Measurements from ENCODE around the gene CES3.
"Not testable (repeated sequence)": the region's sequence is repeated elsewhere in the genome, so short reads cannot be mapped to it uniquely, and the experiment has no call there.

CES3 gene

GRCh38 chr16:66970775-66971720, 10.0 kb downstream of the CES3 start:
- no peak for DNase-seq (ENCODE audit: low read depth in 2 of 2)

GRCh38 chr16:66972983-66973382, 11.9 kb downstream of the CES3 start:
- DNase-seq (ENCODE audit: low read depth in 2 of 2): no peak

- no peak for DNase-seq (ENCODE audit: low read depth in 2 of 2)
Measured at GRCh38 chr16:66973716-66974115, 12.7 kb downstream of the CES3 start.

GRCh38 chr16:66974156-66974931, 13.3 kb downstream of the CES3 start:
- DNase-seq (ENCODE audit: low read depth in 2 of 2): not testable (repeated sequence)

DNA sequence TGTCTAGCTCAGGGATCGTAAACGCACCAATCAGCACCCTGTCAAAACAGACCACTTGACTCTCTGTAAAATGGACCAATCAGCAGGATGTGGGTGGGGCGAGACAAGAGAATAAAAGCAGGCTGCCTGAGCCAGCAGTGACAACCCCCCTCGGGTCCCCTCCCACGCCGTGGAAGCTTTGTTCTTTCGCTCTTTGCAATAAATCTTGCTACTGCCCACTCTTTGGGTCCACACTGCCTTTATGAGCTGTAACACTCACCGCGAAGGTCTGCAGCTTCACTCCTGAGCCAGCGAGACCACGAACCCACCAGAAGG, 13.8 kb downstream of the CES3 start:
- DNase-seq (ENCODE audit: low read depth in 2 of 2): peak in 1 of 2 donors; percentile 31

- no peak for DNase-seq (ENCODE audit: low read depth in 2 of 2)
Measured at GRCh38 chr16:66975302-66975893, 14.3 kb downstream of the CES3 start.

DNA sequence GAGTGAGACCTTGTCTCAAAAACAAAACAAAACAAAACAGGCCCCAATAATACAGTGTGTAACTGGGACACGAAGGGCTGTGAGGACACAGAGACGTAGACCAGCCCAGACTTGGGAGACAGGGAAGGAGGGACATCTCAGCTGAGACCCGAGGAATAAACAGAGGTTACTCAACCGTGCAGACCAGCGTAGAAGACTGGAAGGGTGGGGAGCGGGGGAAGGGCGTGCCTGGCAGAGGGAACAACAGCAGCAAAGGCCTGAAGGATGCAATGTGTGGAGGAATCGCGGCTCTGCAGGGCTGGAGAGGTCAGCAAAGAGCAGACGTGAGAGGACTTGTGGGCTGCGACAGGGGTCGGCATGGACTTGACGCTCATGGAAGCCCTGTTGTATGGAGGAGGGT, 15.7 kb downstream of the CES3 start:
- no peak for DNase-seq (ENCODE audit: low read depth in 2 of 2)

DNA sequence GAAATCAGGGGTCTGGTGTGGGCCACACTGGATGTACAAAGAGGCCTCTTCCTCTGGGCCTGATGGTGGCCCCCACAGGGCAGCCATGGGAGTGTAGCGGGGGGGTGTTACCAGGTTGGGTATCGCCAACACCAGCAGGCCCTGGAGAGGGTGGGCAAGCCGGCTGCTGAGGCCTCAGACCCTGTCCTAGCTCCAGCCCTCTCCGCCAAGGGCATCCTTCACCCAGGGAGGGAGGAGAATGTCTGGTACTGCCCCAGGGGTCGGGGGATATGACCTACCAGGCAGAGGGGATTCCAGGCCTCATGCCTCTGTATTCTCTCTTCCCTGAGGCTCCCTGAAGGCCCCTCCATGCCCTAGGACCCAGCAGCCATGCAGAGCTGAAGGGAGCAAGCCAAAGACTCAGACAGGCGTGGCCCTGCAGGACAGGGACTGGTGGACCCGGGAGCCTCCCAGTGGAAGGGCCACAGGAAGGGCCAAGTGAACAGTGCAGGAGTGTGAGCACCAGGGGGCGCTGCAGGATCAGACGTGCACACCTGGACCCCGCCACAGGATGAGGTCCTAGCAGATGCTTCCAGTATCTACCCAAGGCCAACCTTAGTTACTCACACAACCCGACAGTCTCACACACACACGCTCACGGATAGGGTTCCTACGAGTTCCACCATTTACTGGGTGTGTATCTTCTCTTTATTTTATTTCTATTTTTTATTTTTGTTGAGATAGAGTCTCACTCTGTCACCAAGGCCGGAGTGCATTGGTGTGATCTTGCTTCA, 16.5 kb downstream of the CES3 start:
- peak; percentile 79 for DNase-seq (ENCODE audit: low read depth in 2 of 2)

GRCh38 chr16:66979011-66979717, 18.1 kb downstream of the CES3 start:
- no peak for DNase-seq (ENCODE audit: low read depth in 2 of 2)

- DNase-seq (ENCODE audit: low read depth in 2 of 2): no peak
Measured at GRCh38 chr16:66983033-66983432, 22.0 kb downstream of the CES3 start.

GRCh38 chr16:66984892-66985311, 23.8 kb downstream of the CES3 start:
- DNase-seq (ENCODE audit: low read depth in 2 of 2): peak in 1 of 2 donors; percentile 38

DNA sequence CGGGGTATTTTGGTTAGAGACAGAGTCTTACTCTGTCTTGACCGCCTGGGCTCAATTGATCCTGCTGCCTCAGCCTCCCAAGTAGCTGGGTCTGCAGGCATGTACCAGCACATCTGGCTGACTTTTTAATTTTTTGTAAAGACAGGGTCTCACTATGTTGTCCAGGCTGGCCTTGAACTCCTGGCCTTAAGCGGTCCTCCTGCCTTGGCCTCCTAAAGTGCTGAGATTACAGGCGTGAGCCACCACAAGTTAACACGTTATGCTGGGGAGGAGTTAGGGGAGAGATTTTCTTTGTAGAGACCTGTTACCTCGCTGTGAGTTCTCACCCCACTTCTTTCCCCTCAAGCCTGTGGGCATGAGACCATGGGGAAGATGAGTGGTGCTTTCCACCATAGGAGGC, 25.5 kb downstream of the CES3 start:
- no peak for DNase-seq (ENCODE audit: low read depth in 2 of 2)

DNA sequence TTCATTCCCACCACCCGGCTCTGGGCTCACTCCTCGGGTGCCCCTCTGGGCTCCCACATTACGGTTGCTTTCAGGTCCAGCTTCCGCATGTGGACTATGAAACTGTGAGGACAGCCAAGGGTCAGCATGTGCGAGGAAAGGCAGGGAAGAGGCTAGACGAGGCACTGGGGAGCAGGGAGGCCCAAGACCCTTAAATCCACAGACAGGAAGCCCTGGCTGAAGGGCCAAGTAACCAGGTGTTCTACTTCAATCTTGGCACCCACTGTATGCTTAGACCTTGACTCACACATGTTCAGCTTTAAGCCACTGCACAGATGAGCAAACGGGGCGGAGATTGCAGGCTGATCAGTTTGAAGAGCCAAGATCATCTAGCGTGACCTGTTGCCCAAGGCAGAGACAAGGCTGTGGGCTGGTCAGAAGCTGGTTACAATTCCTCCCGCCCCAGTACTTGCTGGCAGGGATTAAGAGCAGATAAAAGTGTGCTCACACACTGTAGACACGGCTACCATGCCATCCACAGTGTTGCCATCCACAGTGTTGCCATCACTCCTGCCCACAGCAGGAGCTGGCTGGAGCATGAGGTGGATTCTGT, 27.2 kb downstream of the CES3 start, which contains the start of gene CES4A:
CES4A (plus strand) TSS at position 393 of the 592 bp plus-strand sequence; CDS start at position 577, 184 bp downstream.
- no peak for DNase-seq (ENCODE audit: low read depth in 2 of 2)

DNA sequence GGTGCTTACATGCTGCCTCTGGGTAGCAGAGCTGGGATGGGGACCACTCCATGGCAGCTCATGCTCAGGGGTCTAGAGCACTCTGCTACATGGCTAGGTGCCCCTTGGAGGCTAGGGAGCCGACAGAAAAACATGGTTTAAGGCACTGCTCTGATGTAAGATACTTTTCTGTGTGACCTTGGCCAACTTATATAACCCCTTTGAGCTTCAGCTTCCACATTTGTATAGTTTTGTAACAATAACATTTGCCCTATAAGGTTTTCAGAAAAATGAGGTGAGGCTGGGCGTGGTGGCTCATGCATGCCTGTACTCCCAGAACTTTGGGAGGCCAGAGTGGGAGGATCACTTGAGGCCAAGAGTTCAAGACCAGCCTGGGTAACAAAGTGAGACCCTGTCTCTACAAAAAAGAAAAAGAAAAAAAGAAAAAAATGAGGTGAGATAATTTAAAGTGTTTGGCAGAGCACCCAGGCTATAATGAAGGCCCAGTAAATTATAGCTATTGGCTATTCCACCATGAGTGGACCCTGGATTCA, 30.5 kb downstream of the CES3 start:
- DNase-seq (ENCODE audit: low read depth in 2 of 2): no peak

GRCh38 chr16:66993558-66993957, 32.5 kb downstream of the CES3 start:
- not testable (repeated sequence) for DNase-seq (ENCODE audit: low read depth in 2 of 2)

DNA sequence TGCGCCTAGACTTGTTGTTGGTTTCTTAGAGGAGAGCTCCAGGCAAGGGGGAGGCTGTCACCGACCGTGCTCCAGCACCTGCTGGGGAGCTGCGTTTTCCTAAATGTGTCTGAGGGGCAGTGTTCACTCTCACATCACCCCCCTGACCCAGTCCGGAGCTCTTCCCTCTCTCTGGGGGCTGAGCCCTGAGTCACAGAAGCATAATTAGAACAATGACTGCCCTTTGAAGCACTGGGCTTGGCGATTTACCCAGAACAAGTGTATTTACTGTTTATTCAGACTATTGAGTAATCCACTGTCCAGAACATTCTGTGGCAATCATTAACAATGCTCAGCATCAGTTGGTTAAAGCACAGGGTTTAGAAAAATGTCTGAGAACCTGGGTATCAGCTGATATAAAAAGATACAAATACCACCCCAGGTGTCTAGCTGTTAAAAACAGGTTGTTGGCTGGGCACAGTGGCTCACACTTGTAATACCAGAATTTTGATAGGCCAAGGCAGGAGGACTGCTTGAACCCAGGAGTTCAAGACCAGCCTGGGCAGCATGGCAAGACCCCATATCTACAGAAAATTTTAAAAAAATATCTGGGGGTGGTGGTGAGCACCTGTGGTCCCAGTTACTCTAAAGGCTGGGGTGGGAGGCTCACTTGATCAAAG, 35.4 kb downstream of the CES3 start:
- no peak for DNase-seq (ENCODE audit: low read depth in 2 of 2)

- no peak for DNase-seq (ENCODE audit: low read depth in 2 of 2)
Measured at GRCh38 chr16:66996983-66997358, 35.9 kb downstream of the CES3 start.

DNA sequence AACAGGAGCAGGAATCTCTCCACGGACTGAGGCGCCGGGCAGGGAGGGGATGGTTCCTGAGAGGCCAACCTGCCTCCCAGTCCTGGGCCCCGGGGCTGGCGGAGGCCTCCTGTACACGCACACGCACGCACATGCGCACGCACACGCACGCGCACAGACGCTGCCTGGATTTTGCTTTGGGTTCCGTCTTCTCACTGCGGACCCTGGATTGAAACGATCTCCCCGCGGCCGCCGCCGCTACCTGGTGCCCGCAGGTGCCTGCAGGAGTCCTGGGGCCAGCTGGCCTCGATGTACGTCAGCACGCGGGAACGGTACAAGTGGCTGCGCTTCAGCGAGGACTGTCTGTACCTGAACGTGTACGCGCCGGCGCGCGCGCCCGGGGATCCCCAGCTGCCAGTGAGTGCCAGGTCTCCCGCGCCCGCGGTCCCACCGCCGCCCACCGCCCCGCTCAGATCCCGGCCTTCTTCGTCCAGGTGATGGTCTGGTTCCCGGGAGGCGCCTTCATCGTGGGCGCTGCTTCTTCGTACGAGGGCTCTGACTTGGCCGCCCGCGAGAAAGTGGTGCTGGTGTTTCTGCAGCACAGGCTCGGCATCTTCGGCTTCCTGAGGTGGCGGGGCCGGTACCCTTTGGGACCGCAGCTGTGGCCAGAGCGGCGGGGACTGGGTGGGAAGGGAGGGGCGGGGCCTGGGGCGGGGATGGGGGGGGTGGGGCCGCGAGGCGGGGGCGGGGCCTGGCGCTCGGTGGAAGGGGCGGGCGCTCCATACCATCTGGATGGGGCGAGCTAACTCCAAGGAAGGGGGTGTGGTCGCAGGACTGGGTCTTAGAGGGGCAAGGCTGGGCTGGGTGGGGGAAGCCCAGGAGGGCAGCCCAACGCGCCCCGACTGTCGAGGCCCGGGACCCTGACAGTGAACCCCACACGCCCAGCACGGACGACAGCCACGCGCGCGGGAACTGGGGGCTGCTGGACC, 39.6 kb downstream of the CES3 start:
- peak in 1 of 2 donors; percentile 11 for DNase-seq (ENCODE audit: low read depth in 2 of 2)

GRCh38 chr16:67001726-67002125, 40.7 kb downstream of the CES3 start:
- DNase-seq (ENCODE audit: low read depth in 2 of 2): no peak
